HEK293T (cell line): ENCODE measurements around the gene TMA7B.

Experiments
- ELF4 ChIP-seq: fragments of 450-650 bp; IDR thresholded peaks from 2 replicates; pipeline ENCODE4 v1.6.1; 2017; ENCODE audit warnings: antibody characterized with exemption
- FOXA1 ChIP-seq: fragments of 450-650 bp; IDR thresholded peaks from 2 replicates; pipeline ENCODE4 v1.6.1; 2016; ENCODE audit warnings: mild to moderate bottlenecking
- FOXK2 ChIP-seq: fragments of 450-650 bp; IDR thresholded peaks from 2 replicates; pipeline ENCODE4 v1.6.1; 2016; ENCODE audit warnings: mild to moderate bottlenecking
- FOXM1 ChIP-seq: fragments of 450-650 bp; IDR thresholded peaks from 2 replicates; pipeline ENCODE4 v1.6.1; 2017; ENCODE audit warnings: mild to moderate bottlenecking, borderline replicate concordance
- HDGF ChIP-seq: fragments of 450-650 bp; IDR thresholded peaks from 2 replicates; pipeline ENCODE4 v1.6.1; 2017; ENCODE audit warnings: antibody characterized with exemption, borderline replicate concordance
- LEF1 ChIP-seq: fragments of 450-650 bp; IDR thresholded peaks from 2 replicates; pipeline ENCODE4 v1.6.1; 2017; ENCODE audit warnings: mild to moderate bottlenecking, borderline replicate concordance
- NFRKB ChIP-seq: fragments of 450-650 bp; IDR thresholded peaks from 2 replicates; pipeline ENCODE4 v1.6.1; 2016; ENCODE audit warnings: mild to moderate bottlenecking, moderate library complexity
- SP1 ChIP-seq: fragments of 450-650 bp; IDR thresholded peaks from 2 replicates; pipeline ENCODE4 v1.6.1; 2017
- SUZ12 ChIP-seq: fragments of 450-650 bp; IDR thresholded peaks from 2 replicates; pipeline ENCODE4 v1.6.1; 2016; ENCODE audit warnings: mild to moderate bottlenecking
- TARDBP ChIP-seq: fragments of 450-650 bp; IDR thresholded peaks from 2 replicates; pipeline ENCODE4 v1.6.1; 2016
- ZNF384 ChIP-seq: fragments of 450-650 bp; IDR thresholded peaks from 2 replicates; pipeline ENCODE4 v1.6.1; 2016
- TF ChIP-seq, protein P1 (sequence below): fragments of 450-650 bp; IDR thresholded peaks from 2 replicates; pipeline ENCODE4 v1.6.1; 2016

DNA sequence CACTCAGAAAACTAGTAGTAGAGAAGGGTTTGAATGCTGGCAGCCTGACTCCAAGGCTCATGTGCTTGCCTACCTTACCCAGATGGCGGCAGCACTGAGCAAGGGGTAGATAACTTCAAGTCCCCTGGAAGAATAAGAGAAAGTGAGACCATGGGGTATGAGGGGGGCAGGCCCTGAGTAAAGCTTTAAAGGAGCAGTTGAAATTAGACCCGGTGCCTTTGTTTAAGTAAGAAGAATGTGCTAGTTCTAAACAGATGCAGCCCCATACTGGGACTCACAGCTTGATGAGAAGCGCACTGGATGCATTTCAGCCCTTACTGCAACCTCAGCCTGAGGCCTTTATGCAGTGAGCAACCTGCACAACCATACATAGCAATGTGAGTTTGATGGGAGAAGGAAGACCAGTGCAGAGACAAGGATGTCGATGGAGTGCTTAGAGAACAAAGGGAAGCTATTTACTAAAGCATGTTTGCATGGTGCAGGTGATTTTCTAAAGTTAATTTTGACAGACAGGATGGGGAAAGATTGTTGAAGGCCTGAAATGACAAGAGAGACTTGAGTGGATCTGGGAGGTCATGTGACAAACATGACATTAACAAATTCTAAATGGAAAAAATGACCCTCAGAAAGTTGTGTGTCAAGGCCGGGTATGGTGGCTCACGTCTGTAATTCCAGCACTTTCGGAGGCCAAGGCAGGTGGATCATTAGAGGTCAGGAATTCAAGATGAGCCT lies 27.1 kb upstream of the TMA7B start:
- TF ChIP-seq SP1: no peak
- TF ChIP-seq FOXA1: no peak
- TF ChIP-seq, protein P1, sequence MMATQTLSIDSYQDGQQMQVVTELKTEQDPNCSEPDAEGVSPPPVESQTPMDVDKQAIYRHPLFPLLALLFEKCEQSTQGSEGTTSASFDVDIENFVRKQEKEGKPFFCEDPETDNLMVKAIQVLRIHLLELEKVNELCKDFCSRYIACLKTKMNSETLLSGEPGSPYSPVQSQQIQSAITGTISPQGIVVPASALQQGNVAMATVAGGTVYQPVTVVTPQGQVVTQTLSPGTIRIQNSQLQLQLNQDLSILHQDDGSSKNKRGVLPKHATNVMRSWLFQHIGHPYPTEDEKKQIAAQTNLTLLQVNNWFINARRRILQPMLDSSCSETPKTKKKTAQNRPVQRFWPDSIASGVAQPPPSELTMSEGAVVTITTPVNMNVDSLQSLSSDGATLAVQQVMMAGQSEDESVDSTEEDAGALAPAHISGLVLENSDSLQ: no peak
- TF ChIP-seq NFRKB: no peak
- TF ChIP-seq TARDBP: no peak
- no peak for TF ChIP-seq ZNF384
- TF ChIP-seq FOXK2: no peak
- no peak for TF ChIP-seq SUZ12
- no peak for TF ChIP-seq FOXM1
- TF ChIP-seq ELF4: no peak
- TF ChIP-seq HDGF: no peak
- TF ChIP-seq LEF1: no peak
